ENCODE data around the gene UIMC1. TPM values are rescaled to one million over a fixed set of nuclear protein-coding genes. Genes with fewer than 3 reads are reported as not detected.

The UIMC1 gene
- total RNA-seq, 4 donors from 2014 or later = 34.7 to 51.1 (median 48.9) TPM

DNA sequence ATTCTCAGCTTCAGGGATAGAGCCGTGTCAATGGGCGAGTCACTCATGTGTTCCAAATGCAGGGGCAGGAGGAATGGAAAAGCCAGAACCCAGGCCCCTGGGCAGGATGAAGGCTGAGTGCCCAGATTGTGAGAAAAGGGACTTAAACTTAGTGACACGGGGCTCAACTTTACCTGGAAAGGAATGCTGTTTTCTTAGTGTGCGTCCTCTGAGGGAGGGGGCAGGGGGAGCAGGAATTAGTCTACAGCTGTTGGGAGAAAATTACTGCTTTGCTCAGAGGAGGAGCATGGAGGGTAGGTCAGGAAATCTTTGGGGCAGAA, 122.0 kb downstream of the UIMC1 start:
- TF ChIP-seq, protein P1, sequence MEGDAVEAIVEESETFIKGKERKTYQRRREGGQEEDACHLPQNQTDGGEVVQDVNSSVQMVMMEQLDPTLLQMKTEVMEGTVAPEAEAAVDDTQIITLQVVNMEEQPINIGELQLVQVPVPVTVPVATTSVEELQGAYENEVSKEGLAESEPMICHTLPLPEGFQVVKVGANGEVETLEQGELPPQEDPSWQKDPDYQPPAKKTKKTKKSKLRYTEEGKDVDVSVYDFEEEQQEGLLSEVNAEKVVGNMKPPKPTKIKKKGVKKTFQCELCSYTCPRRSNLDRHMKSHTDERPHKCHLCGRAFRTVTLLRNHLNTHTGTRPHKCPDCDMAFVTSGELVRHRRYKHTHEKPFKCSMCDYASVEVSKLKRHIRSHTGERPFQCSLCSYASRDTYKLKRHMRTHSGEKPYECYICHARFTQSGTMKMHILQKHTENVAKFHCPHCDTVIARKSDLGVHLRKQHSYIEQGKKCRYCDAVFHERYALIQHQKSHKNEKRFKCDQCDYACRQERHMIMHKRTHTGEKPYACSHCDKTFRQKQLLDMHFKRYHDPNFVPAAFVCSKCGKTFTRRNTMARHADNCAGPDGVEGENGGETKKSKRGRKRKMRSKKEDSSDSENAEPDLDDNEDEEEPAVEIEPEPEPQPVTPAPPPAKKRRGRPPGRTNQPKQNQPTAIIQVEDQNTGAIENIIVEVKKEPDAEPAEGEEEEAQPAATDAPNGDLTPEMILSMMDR (IDR thresholded peaks at IDR 0.05) = no peak
- TF ChIP-seq POLR2AphosphoS5 (IDR thresholded peaks at IDR 0.05) = no peak
- TF ChIP-seq POLR2A (IDR thresholded peaks at IDR 0.05; ENCODE audit: low read depth) = no peak
- no peak for TF ChIP-seq EP300 (IDR thresholded peaks at IDR 0.05)
- WGBS = 65% methylated on average over 4 of the region's 4 CpGs

DNA sequence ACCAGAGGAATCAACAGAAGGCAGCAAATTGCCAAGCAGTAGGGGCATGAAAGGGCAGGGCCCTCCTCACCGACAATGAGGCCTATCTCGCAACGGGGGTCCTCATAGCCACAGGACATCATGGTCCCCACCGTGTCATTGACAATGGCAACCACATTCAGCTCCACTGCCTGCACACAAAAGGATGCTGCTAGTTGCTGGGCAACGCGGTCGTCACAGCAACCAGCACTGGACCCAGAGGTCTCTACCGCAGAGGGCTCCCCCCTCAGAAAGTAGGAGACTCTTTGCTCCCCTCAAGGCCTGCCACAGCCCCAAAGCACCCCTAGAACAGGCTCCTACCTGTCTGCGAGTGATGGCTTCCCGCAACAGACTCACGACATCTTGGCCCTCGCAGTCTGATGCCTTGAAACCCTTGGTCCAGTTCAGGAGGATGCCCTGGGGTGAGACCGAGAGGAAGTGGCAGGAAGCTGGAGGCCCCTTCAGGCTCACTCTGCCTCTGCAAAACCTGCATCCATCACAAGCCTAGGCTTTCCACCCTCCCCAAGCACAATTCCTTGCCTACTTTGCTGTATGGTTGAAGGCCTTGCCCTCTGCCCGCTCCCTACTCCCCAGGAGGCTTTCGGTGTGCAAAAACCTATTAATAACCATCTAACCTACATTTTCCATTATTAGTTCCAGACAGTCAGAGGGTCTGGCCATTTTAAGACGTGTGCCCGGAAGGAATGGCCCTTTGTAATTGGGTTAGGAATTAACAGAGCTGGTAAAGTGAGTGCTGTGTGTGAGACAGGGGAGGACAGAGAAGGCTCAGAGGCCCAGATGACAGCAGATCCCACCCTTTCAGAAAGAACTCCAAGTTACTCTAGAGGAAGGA, 122.6 kb downstream of the UIMC1 start:
- Histone ChIP-seq H3K4me1 (no peaks in the 10 kb centered on the region), H3K27ac (replicated peaks in 1 of 4) (no peak overlapping the region), H3K9me3 (no peaks in the 10 kb centered on the region), H3K27me3 (peaks cover 0 to 8% (median 0%) of the 10 kb centered on the region in 4 donors), H3K4me3 (no peak overlapping the region), H3K36me3 (no peaks in the 10 kb centered on the region)
- WGBS = 91% methylated on average over 12 of the region's 17 CpGs
- no peak for TF ChIP-seq POLR2AphosphoS5 (IDR thresholded peaks at IDR 0.05)
- no peak for TF ChIP-seq POLR2A (IDR thresholded peaks at IDR 0.05; ENCODE audit: low read depth)
- no peak for TF ChIP-seq EP300 (IDR thresholded peaks at IDR 0.05)
- TF ChIP-seq, protein P1 (IDR thresholded peaks at IDR 0.05) = no peak
- intact Hi-C loops (cut with DNase I) = no loop called here
- DNase-seq (ENCODE audit: extremely low spot score) = no peak

More for the DNA sequence above, 122.0 kb downstream of the UIMC1 start:
- no peaks in the 10 kb centered on the region for H3K36me3 ChIP-seq
- no peak overlapping the region for H3K4me3 ChIP-seq
- no peak for DNase-seq (ENCODE audit: extremely low spot score)
- no peaks in the 10 kb centered on the region for H3K9me3 ChIP-seq
- no peaks in the 10 kb centered on the region for H3K4me1 ChIP-seq
- H3K27ac ChIP-seq (replicated peaks in 1 of 4) = no peak overlapping the region
- H3K27me3 ChIP-seq = peaks cover 0 to 2% (median 0%) of the 10 kb centered on the region in 4 donors
- intact Hi-C loops (cut with DNase I) = no loop called here

DNA sequence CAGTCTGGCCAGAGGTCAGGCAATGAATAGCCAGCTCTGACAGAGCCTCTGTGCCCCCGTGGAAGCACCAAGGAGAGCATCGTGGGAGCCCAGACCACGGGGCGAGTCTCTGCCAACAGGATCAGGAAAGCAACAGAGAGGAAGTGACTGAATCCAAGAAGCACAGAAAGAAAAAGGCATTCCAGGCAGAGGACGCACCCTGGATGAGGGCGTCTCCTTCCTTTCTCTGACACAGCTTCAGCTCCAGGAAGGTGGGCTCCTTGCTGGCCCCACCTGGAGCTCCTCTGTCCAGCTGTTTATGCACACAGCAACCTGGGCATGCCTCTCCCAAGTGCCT, 124.0 kb downstream of the UIMC1 start:
- no peak overlapping the region for H3K4me3 ChIP-seq
- WGBS = 69% methylated on average over 6 of the region's 6 CpGs
- no peaks in the 10 kb centered on the region for H3K36me3 ChIP-seq
- no peak for TF ChIP-seq POLR2AphosphoS5 (IDR thresholded peaks at IDR 0.05)
- TF ChIP-seq, protein P1 (IDR thresholded peaks at IDR 0.05) = no peak
- no peak for TF ChIP-seq EP300 (IDR thresholded peaks at IDR 0.05)
- no peak for TF ChIP-seq POLR2A (IDR thresholded peaks at IDR 0.05; ENCODE audit: low read depth)
- no peak overlapping the region for H3K27ac ChIP-seq (replicated peaks in 1 of 4)
- H3K9me3 ChIP-seq = no peaks in the 10 kb centered on the region
- H3K4me1 ChIP-seq = no peaks in the 10 kb centered on the region
- DNase-seq (ENCODE audit: extremely low spot score) = no peak
- H3K27me3 ChIP-seq = peaks cover 0 to 22% (median 0%) of the 10 kb centered on the region in 4 donors
- intact Hi-C loops (cut with DNase I) = no loop called here

DNA sequence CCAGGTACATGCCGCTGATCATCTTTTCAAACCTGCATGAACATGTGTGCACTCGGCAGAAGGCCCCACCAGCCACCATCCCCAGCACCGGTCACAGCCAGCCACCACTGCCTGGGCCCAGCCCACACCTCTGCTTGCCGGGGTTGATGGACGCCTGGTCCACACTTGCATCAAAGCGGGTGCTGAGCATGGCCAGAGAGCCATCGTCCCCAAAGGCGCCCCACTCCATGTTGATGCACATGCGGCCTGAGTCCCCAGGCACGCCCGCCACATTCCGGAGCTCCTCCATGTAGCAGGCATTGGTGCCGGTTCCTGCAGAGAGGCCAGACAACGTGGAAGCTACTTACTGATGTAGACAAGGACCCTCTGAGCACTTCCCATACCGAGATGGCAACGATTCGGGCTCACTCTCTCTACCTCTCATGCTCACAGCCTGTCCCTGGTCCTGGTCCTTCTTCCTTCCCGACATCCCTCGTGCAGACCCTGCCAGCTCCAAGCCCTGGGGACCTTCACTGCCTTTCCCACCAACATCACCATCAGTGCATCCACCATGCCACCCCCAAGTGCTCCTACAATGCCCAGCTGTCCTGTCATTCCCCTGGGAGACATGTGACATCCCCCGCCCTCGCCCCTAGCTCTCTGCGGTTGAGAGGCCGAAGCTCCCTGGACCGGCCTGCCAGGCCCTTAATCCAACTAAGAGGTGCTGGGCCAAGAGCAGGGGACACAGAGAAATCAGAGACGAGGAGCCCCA, 124.6 kb downstream of the UIMC1 start:
- Histone ChIP-seq H3K4me1 (no peaks in the 10 kb centered on the region), H3K36me3 (no peaks in the 10 kb centered on the region), H3K27me3 (peaks cover 0 to 27% (median 0%) of the 10 kb centered on the region in 4 donors), H3K4me3 (no peak overlapping the region), H3K27ac (replicated peaks in 1 of 4) (no peak overlapping the region), H3K9me3 (no peaks in the 10 kb centered on the region)
- TF ChIP-seq POLR2A (IDR thresholded peaks at IDR 0.05; ENCODE audit: low read depth) (no peak), EP300 (IDR thresholded peaks at IDR 0.05) (no peak), POLR2AphosphoS5 (IDR thresholded peaks at IDR 0.05) (no peak)
- TF ChIP-seq, protein P1 (IDR thresholded peaks at IDR 0.05) = no peak
- intact Hi-C loops (cut with DNase I) = no loop called here
- 93% methylated on average over 10 of the region's 25 CpGs for WGBS
- DNase-seq (ENCODE audit: extremely low spot score) = no peak

All from esophagus muscularis mucosa (tissue), 4 donors.